Tibial nerve (tissue), 4 donors: Measurements from ENCODE around the gene OR9Q2. TPM values are rescaled to one million over a fixed set of nuclear protein-coding genes. Genes with fewer than 3 reads are reported as not detected.
"Not testable (repeated sequence)": the region's sequence is repeated elsewhere in the genome, so short reads cannot be mapped to it uniquely, and the experiment has no call there.

ENCODE experiments used
- DNase-seq, 2 donors: peaks; one replicate each; pipeline ENCODE4 v3.0.0-alpha.2; 2019; ENCODE audit warnings: low spot score in 2 of 2
- H3K27ac ChIP-seq, 4 donors: fragments of 200-600 bp; sonication (generic) in 3 of 4; one replicate each; pipeline ENCODE4 v1.5.1; 2017 to 2019; ENCODE audit warnings: mild to moderate bottlenecking in 1 of 4
- H3K27me3 ChIP-seq, 2 donors: fragments of 200-600 bp; sonication (generic) in 1 of 2; one replicate each; pipeline versions ENCODE4 v1.5.1 to v1.6.0; 2017 to 2019
- H3K36me3 ChIP-seq, 3 donors: fragments of 200-600 bp; sonication (generic); one replicate each; pipeline ENCODE4 v1.5.1; 2018 to 2019
- H3K4me1 ChIP-seq, 4 donors: fragments of 200-600 bp; sonication (generic) in 3 of 4; one replicate each; pipeline ENCODE4 v1.5.1; 2017 to 2019
- H3K4me3 ChIP-seq, 4 donors: fragments of 200-600 bp; sonication (generic) in 3 of 4; one replicate each; pipeline ENCODE4 v1.5.1; 2017 to 2019; ENCODE audit warnings: mild to moderate bottlenecking in 1 of 4, moderate library complexity in 1 of 4
- H3K9me3 ChIP-seq, 4 donors: fragments of 200-600 bp; sonication (generic) in 3 of 4; one replicate each; pipeline ENCODE4 v1.5.1; 2017 to 2019
- CTCF ChIP-seq, 5 experiments: fragments of 200-600 bp in 3 of 5; fragments of 450-650 bp in 2 of 5; sonication (generic) in 3 of 5; IDR thresholded peaks; one replicate each; pipeline ENCODE4 v1.5.1; 2016 to 2019; ENCODE audit warnings: antibody characterized with exemption in 5 of 5, mild to moderate bottlenecking in 3 of 5, moderate library complexity in 2 of 5
- EP300 ChIP-seq, 2 donors: sonication (generic); formaldehyde crosslinking; IDR thresholded peaks; one replicate each; pipeline ENCODE4 v1.6.1; 2017; ENCODE audit warnings: antibody characterized with exemption in 2 of 2, mild to moderate bottlenecking in 1 of 2
- POLR2A ChIP-seq, 2 donors: fragments of 450-650 bp; IDR thresholded peaks; one replicate each; pipeline ENCODE4 v1.6.1; 2017; ENCODE audit warnings: antibody characterized with exemption in 2 of 2, mild to moderate bottlenecking in 2 of 2, moderate library complexity in 2 of 2
- WGBS, 2 donors: methylation state at CpG; one replicate each; pipeline ENCODE4 v1.1.5; 2018; 5-methylcytosine and 5-hydroxymethylcytosine counted together
- total RNA-seq, 4 donors: library from RNA; depleted of rRNA; stranded (reverse); fragments of >200 nt; gene quantifications; one replicate each; pipeline ENCODE4 v1.1.0, GENCODE V29; 2016

The OR9Q2 gene
- total RNA-seq, 4 donors from 2014 or later: not detected

GRCh38 chr11:58192229-58192628 is 3.4 kb downstream of the OR9Q2 start:
- H3K27ac ChIP-seq: no peak overlapping the region
- H3K4me1 ChIP-seq: no peaks in the 10 kb centered on the region
- H3K27me3 ChIP-seq: no peaks in the 10 kb centered on the region
- no peaks in the 10 kb centered on the region for H3K36me3 ChIP-seq
- H3K9me3 ChIP-seq: peaks cover 0 to 6% (median 0%) of the 10 kb centered on the region in 4 donors
- no peak overlapping the region for H3K4me3 ChIP-seq
- no peak for DNase-seq
- TF ChIP-seq CTCF (IDR thresholded peaks at IDR 0.05) (no peak), EP300 (IDR thresholded peaks at IDR 0.05) (no peak), POLR2A (IDR thresholded peaks at IDR 0.05) (no peak)
- 68 to 72% methylated on average over 3 of the region's 3 CpGs for WGBS, 2 donors

- no peak for TF ChIP-seq CTCF (IDR thresholded peaks at IDR 0.05)
- TF ChIP-seq EP300 (IDR thresholded peaks at IDR 0.05): no peak
- TF ChIP-seq POLR2A (IDR thresholded peaks at IDR 0.05): no peak
- Histone ChIP-seq H3K4me1 (no peaks in the 10 kb centered on the region), H3K27me3 (no peaks in the 10 kb centered on the region), H3K36me3 (no peaks in the 10 kb centered on the region), H3K27ac (no peak overlapping the region), H3K4me3 (no peak overlapping the region), H3K9me3 (peaks cover 0 to 6% (median 0%) of the 10 kb centered on the region in 4 donors)
- no peak for DNase-seq
Observed at GRCh38 chr11:58193391-58193790, 4.5 kb downstream of the OR9Q2 start.

GRCh38 chr11:58195939-58196338 is 7.1 kb downstream of the OR9Q2 start:
- Histone ChIP-seq H3K27ac (no peak overlapping the region), H3K27me3 (no peaks in the 10 kb centered on the region), H3K36me3 (no peaks in the 10 kb centered on the region), H3K9me3 (peaks cover 0 to 6% (median 0%) of the 10 kb centered on the region in 4 donors), H3K4me1 (no peaks in the 10 kb centered on the region), H3K4me3 (no peak overlapping the region)
- WGBS, 2 donors: 88 to 90% methylated on average over 2 of the region's 2 CpGs
- TF ChIP-seq EP300 (IDR thresholded peaks at IDR 0.05) (no peak), POLR2A (IDR thresholded peaks at IDR 0.05) (no peak), CTCF (IDR thresholded peaks at IDR 0.05) (no peak)
- DNase-seq: no peak

GRCh38 chr11:58199271-58199670 is 10.4 kb downstream of the OR9Q2 start:
- H3K27ac ChIP-seq: no peak overlapping the region
- H3K4me1 ChIP-seq: no peaks in the 10 kb centered on the region
- TF ChIP-seq CTCF (IDR thresholded peaks at IDR 0.05): no peak
- TF ChIP-seq POLR2A (IDR thresholded peaks at IDR 0.05): no peak
- TF ChIP-seq EP300 (IDR thresholded peaks at IDR 0.05): no peak
- no peak for DNase-seq
- no peak overlapping the region for H3K4me3 ChIP-seq
- no peaks in the 10 kb centered on the region for H3K27me3 ChIP-seq
- peaks cover 0 to 6% (median 0%) of the 10 kb centered on the region in 4 donors for H3K9me3 ChIP-seq
- H3K36me3 ChIP-seq: no peaks in the 10 kb centered on the region
- WGBS, 2 donors: 67 to 68% methylated on average over 1 of the region's 1 CpG

GRCh38 chr11:58204042-58204441 is 15.2 kb downstream of the OR9Q2 start, which contains the start of gene OR1S2:
TSS of gene OR1S2 (minus strand) at chr11:58204142. CDS start at chr11:58204142, 0 bp downstream.
- H3K36me3 ChIP-seq: no peaks in the 10 kb centered on the region
- TF ChIP-seq EP300 (IDR thresholded peaks at IDR 0.05): no peak
- TF ChIP-seq CTCF (IDR thresholded peaks at IDR 0.05): no peak
- no peak for TF ChIP-seq POLR2A (IDR thresholded peaks at IDR 0.05)
- H3K9me3 ChIP-seq: no peaks in the 10 kb centered on the region
- DNase-seq: no peak
- H3K27ac ChIP-seq: no peak within 1 kb of the TSS
- H3K4me3 ChIP-seq: no peak within 1 kb of the TSS
- H3K27me3 ChIP-seq: no peaks in the 10 kb centered on the region
- H3K4me1 ChIP-seq: no peaks in the 10 kb centered on the region

GRCh38 chr11:58212420-58212819 is 23.6 kb downstream of the OR9Q2 start, which contains the start of gene OR1S1:
TSS of gene OR1S1 (plus strand) at chr11:58212720.
- not testable (repeated sequence) for H3K4me1 ChIP-seq, H3K27me3 ChIP-seq, H3K36me3 ChIP-seq, H3K4me3 ChIP-seq, DNase-seq, H3K27ac ChIP-seq, H3K9me3 ChIP-seq
- 84% methylated on average over 2 of the region's 2 CpGs for WGBS, 2 donors
